Measurements from ENCODE around the gene SLC16A10.

The SLC16A10 gene

DNA sequence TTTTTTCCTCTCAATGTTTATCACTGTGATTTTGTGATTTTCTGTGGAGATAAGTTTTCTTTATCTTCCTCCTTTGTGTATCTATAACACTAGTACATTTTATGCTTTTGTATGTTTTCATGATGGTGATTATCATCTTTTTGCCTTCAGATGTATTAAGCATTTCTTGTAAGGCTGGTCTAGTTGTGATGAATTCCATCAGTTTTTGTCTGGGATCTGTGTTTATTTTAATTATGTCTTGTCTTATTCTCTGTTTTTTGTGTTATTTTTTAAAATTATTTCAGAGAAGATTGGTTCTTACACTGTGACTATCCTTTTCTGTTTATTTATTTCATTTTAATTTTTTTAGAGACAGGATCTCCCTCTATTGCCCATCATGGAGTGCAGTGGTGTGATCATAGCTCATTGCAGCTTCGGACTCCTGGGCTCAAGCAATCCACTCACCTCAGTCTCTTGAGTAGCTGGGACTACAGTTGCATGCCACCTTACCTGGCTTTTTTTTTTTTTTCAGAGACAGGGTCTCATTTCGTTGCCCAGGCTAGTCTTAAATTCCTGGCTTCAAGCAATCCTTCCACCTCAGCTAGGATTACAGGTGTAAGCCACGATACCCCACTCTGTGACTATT, 187.4 kb downstream of the SLC16A10 start:
- Histone ChIP-seq H3K9ac (ENCODE audit: low read depth, low read length) (no peak overlapping the region), H3K36me3 (ENCODE audit: insufficient read depth, low read depth, low read length) (peaks cover 60% of the 10 kb centered on the region), H3K27ac (ENCODE audit: low read length) (no peak overlapping the region), H3K4me1 (ENCODE audit: insufficient read depth, low read length) (no peaks in the 10 kb centered on the region), H3K4me3 (ENCODE audit: low read length) (no peak overlapping the region), H3K9me3 (ENCODE audit: insufficient read depth, low read depth, low read length) (no peaks in the 10 kb centered on the region), H3K27me3 (ENCODE audit: insufficient read depth, low read length) (no peaks in the 10 kb centered on the region)

- Histone ChIP-seq H3K36me3 (ENCODE audit: insufficient read depth, low read depth, low read length) (peaks cover 65% of the 10 kb centered on the region), H3K9me3 (ENCODE audit: insufficient read depth, low read depth, low read length) (no peaks in the 10 kb centered on the region), H3K27me3 (ENCODE audit: insufficient read depth, low read length) (no peaks in the 10 kb centered on the region)
Measured at GRCh38 chr6:111276335-111276734, 189.0 kb downstream of the SLC16A10 start.

DNA sequence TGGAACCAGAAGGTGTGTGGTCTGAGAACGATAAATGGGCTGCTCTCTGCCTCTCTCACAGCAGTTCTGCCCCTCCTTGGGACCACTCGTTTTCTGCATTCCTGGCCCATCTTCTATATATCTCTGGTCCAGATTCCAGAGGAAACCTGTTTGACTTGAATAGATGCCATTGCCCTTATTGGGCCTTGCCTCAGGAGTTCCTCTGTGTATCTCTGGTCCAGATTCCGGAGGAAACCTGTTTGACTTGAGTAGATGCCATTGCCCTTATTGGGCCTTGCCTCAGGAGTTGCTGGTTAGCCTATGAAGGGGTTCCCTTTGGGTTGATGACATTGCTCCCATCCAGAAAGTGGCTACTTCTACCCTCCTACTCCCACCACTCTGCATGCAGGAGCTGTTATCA, 189.4 kb downstream of the SLC16A10 start:
- Histone ChIP-seq H3K4me3 (ENCODE audit: low read length) (no peak overlapping the region), H3K9ac (ENCODE audit: low read depth, low read length) (no peak overlapping the region), H3K27me3 (ENCODE audit: insufficient read depth, low read length) (no peaks in the 10 kb centered on the region), H3K9me3 (ENCODE audit: insufficient read depth, low read depth, low read length) (no peaks in the 10 kb centered on the region), H3K27ac (ENCODE audit: low read length) (no peak overlapping the region), H3K36me3 (ENCODE audit: insufficient read depth, low read depth, low read length) (peaks cover 65% of the 10 kb centered on the region), H3K4me1 (ENCODE audit: insufficient read depth, low read length) (no peaks in the 10 kb centered on the region)

More at GRCh38 chr6:111276335-111276734, 189.0 kb downstream of the SLC16A10 start:
- no peak overlapping the region for H3K27ac ChIP-seq (ENCODE audit: low read length)
- no peak overlapping the region for H3K9ac ChIP-seq (ENCODE audit: low read depth, low read length)
- no peaks in the 10 kb centered on the region for H3K4me1 ChIP-seq (ENCODE audit: insufficient read depth, low read length)
- no peak overlapping the region for H3K4me3 ChIP-seq (ENCODE audit: low read length)

- Histone ChIP-seq H3K27me3 (ENCODE audit: insufficient read depth, low read length) (no peaks in the 10 kb centered on the region), H3K36me3 (ENCODE audit: insufficient read depth, low read depth, low read length) (peaks cover 70% of the 10 kb centered on the region), H3K27ac (ENCODE audit: low read length) (no peak overlapping the region), H3K4me1 (ENCODE audit: insufficient read depth, low read length) (no peaks in the 10 kb centered on the region), H3K4me3 (ENCODE audit: low read length) (no peak overlapping the region), H3K9me3 (ENCODE audit: insufficient read depth, low read depth, low read length) (peaks cover 5% of the 10 kb centered on the region), H3K9ac (ENCODE audit: low read depth, low read length) (no peak overlapping the region)
Measured at GRCh38 chr6:111277819-111278218, 190.5 kb downstream of the SLC16A10 start.

GRCh38 chr6:111278731-111279130, 191.4 kb downstream of the SLC16A10 start:
- Histone ChIP-seq H3K36me3 (ENCODE audit: insufficient read depth, low read depth, low read length) (peaks cover 63% of the 10 kb centered on the region), H3K9me3 (ENCODE audit: insufficient read depth, low read depth, low read length) (peaks cover 8% of the 10 kb centered on the region), H3K4me1 (ENCODE audit: insufficient read depth, low read length) (no peaks in the 10 kb centered on the region)

DNA sequence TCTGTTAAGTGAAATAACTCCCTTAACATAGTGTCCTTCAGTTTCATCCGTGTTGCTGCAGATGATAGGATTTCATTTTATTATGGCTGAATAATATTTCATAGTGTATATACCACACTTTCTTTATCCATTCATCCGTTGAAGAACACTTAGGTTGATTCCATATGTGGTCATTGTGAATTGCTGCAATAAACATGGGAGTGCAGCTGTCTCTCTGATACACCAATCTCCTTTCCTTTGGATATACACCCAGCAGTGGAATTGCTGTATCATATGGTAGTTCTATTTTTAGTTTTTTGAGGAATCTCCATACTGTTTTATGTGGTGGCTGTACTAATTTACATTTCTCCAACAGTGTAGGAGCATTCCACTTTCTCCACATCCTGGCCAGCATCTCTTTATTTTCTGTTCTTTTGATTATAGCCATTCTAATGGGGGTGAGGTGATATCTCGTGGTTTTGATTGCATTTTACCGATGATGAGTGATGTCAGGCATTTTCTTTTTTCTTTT, 193.2 kb downstream of the SLC16A10 start:
- H3K4me3 ChIP-seq (ENCODE audit: low read length), result no peak overlapping the region
- peaks cover 8% of the 10 kb centered on the region for H3K9me3 ChIP-seq (ENCODE audit: insufficient read depth, low read depth, low read length)
- H3K9ac ChIP-seq (ENCODE audit: low read depth, low read length), result no peak overlapping the region
- no peaks in the 10 kb centered on the region for H3K4me1 ChIP-seq (ENCODE audit: insufficient read depth, low read length)
- H3K27ac ChIP-seq (ENCODE audit: low read length), result no peak overlapping the region
- H3K36me3 ChIP-seq (ENCODE audit: insufficient read depth, low read depth, low read length), result peaks cover 53% of the 10 kb centered on the region
- no peaks in the 10 kb centered on the region for H3K27me3 ChIP-seq (ENCODE audit: insufficient read depth, low read length)

More at GRCh38 chr6:111278731-111279130, 191.4 kb downstream of the SLC16A10 start:
- H3K4me3 ChIP-seq (ENCODE audit: low read length), result no peak overlapping the region
- no peak overlapping the region for H3K27ac ChIP-seq (ENCODE audit: low read length)
- no peak overlapping the region for H3K9ac ChIP-seq (ENCODE audit: low read depth, low read length)
- H3K27me3 ChIP-seq (ENCODE audit: insufficient read depth, low read length), result no peaks in the 10 kb centered on the region
